PC-9 (cell line): Measurements from ENCODE around the gene DMTF1.
"Not testable (repeated sequence)": the region's sequence is repeated elsewhere in the genome, so short reads cannot be mapped to it uniquely, and the experiment has no call there.

Experiments
- EZH2 ChIP-seq: fragments of 200-600 bp; sonication (generic); IDR thresholded peaks from 2 replicates; pipeline ENCODE4 v1.8.0; 2017; ENCODE audit warnings: antibody characterized with exemption, low read depth
- TF ChIP-seq, protein P1 (sequence below): fragments of 200-600 bp; sonication (generic); conservative IDR thresholded peaks from 2 replicates; pipeline ENCODE4 v1.6.1; 2017; ENCODE audit warnings: mixed run types, antibody characterized with exemption, mild to moderate bottlenecking, moderate library complexity

DNA sequence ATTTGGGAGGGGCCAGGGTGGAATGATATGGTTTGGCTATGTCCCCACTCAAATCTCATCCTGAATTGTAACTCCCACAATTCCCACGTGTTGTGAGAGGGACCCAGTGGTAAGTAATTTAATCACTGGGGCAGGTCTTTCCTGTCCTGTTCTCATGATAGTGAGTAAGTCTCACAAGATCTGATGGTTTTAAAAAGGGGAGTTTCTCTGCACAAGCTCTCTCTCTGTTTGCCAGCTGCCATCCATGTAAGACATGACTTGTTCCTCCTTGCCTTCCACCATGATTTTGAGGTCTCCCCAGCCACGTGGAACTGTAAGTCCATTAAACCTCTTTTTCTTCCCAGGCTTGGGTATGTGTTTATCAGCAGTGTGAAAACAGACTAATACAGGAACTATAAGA, 36.5 kb upstream of the DMTF1 start:
- TF ChIP-seq, protein P1, sequence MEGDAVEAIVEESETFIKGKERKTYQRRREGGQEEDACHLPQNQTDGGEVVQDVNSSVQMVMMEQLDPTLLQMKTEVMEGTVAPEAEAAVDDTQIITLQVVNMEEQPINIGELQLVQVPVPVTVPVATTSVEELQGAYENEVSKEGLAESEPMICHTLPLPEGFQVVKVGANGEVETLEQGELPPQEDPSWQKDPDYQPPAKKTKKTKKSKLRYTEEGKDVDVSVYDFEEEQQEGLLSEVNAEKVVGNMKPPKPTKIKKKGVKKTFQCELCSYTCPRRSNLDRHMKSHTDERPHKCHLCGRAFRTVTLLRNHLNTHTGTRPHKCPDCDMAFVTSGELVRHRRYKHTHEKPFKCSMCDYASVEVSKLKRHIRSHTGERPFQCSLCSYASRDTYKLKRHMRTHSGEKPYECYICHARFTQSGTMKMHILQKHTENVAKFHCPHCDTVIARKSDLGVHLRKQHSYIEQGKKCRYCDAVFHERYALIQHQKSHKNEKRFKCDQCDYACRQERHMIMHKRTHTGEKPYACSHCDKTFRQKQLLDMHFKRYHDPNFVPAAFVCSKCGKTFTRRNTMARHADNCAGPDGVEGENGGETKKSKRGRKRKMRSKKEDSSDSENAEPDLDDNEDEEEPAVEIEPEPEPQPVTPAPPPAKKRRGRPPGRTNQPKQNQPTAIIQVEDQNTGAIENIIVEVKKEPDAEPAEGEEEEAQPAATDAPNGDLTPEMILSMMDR: not testable (repeated sequence)
- TF ChIP-seq EZH2: not testable (repeated sequence)
